ENCODE data around the gene IGLL5.

IGLL5 gene

GRCh38 chr22:22886546-22886945, 1.1 kb upstream of the IGLL5 start:
- Mint-ChIP-seq H3K4me1 (no peaks in the 10 kb centered on the region), H3K9me3 (no peaks in the 10 kb centered on the region), H3K36me3 (ENCODE audit: low read depth) (no peaks in the 10 kb centered on the region), H3K4me3 (no peak overlapping the region), H3K27ac (no peak overlapping the region), H3K27me3 (ENCODE audit: low read depth) (peaks cover 48% of the 10 kb centered on the region)
- no peak for TF ChIP-seq CTCF (IDR thresholded peaks at IDR 0.05; ENCODE audit: unreplicated experiment in 3 of 3)

DNA sequence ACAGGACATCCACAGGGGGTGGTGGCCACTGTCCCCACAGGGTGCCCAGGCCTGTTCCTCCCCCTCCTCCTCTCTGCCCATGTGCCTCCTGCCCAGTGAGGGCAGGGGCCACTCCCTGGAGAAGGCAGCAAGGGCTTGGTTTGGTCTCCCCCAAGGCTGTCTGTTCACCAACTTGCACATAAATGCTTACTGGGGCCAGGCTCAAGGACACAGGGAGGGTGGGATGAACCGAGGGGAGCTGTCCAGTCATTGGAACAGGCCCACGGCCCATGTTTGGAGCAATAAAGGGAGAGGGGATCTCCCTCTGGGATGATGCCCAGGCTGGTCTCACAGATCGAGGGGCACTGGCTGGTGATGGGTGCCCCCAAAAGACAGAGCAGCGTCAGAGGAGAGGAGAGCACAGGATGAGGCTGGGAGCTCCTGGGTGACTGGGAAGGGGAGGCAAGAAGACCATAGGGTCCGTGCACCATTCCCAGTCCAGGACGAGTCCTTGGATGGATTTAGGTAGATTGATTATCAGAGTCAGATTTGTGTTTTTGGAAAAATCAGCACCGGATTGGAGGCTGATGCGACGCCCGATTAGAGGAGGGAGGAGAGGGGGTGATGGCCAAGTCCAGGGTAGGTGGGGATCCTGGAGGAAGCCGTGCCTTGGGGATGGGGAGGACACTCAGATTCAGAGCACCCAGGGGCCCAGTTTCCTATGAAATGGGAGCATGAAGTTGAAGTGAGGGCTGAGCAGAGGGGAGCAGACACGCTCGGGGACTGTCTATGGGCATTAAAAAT, 1.1 kb downstream of the IGLL5 start:
- Mint-ChIP-seq H3K9me3 (no peaks in the 10 kb centered on the region), H3K4me1 (no peaks in the 10 kb centered on the region), H3K36me3 (ENCODE audit: low read depth) (no peaks in the 10 kb centered on the region), H3K4me3 (no peak overlapping the region), H3K27me3 (ENCODE audit: low read depth) (peaks cover 49% of the 10 kb centered on the region), H3K27ac (no peak overlapping the region)
- no peak for TF ChIP-seq CTCF (IDR thresholded peaks at IDR 0.05; ENCODE audit: unreplicated experiment in 3 of 3)

- Mint-ChIP-seq H3K36me3 (ENCODE audit: low read depth) (no peaks in the 10 kb centered on the region), H3K4me3 (no peak overlapping the region), H3K4me1 (no peaks in the 10 kb centered on the region), H3K27me3 (ENCODE audit: low read depth) (peaks cover 53% of the 10 kb centered on the region), H3K9me3 (no peaks in the 10 kb centered on the region), H3K27ac (no peak overlapping the region)
- no peak for TF ChIP-seq CTCF (IDR thresholded peaks at IDR 0.05; ENCODE audit: unreplicated experiment in 3 of 3)
These were observed 2.5 kb downstream of the IGLL5 start for GRCh38 chr22:22890085-22890484.

GRCh38 chr22:22891139-22891621, 3.6 kb downstream of the IGLL5 start:
- Mint-ChIP-seq H3K27ac (no peak overlapping the region), H3K27me3 (ENCODE audit: low read depth) (peaks cover 47% of the 10 kb centered on the region), H3K4me3 (no peak overlapping the region), H3K9me3 (no peaks in the 10 kb centered on the region), H3K36me3 (ENCODE audit: low read depth) (no peaks in the 10 kb centered on the region), H3K4me1 (no peaks in the 10 kb centered on the region)
- TF ChIP-seq CTCF (IDR thresholded peaks at IDR 0.05; ENCODE audit: unreplicated experiment in 3 of 3), result no peak

GRCh38 chr22:22892096-22893052, 4.8 kb downstream of the IGLL5 start:
- Mint-ChIP-seq H3K4me1 (peaks cover 3% of the 10 kb centered on the region), H3K36me3 (ENCODE audit: low read depth) (no peaks in the 10 kb centered on the region), H3K9me3 (no peaks in the 10 kb centered on the region), H3K4me3 (no peak overlapping the region), H3K27ac (no peak overlapping the region), H3K27me3 (ENCODE audit: low read depth) (peaks cover 44% of the 10 kb centered on the region)
- TF ChIP-seq CTCF (IDR thresholded peaks at IDR 0.05; ENCODE audit: unreplicated experiment in 3 of 3), result no peak
